Endothelial cell of umbilical vein (primary cell): ENCODE measurements around the gene GSTM4. TPM values are rescaled to one million over a fixed set of nuclear protein-coding genes. Genes with fewer than 3 reads are reported as not detected.

Experiments
- BruUV-seq: library from RNA; stranded (reverse); fragments of 400-500 nt; replicated peaks from 2 replicates; lab custom pipeline; 2021; lab: Mats Ljungman, UMichigan
- CTCF ChIA-PET: fragments of 300-600, 350-600 bp; sonication (Branson Sonifier 250); formaldehyde crosslinking; loops from one replicate; lab custom pipeline; 2021; ENCODE audit warnings: antibody characterized with exemption, inconsistent platforms; lab: Charles Lee
- POLR2A ChIA-PET: fragments of 300-600, 350-600 bp; sonication (Branson Sonifier 250); formaldehyde crosslinking; loops from one replicate; lab custom pipeline; 2021; ENCODE audit warnings: antibody characterized with exemption, inconsistent platforms; lab: Charles Lee
- DNase-seq: peaks from one replicate; pipeline ENCODE4 v3.0.0-alpha.2; 2011; ENCODE audit warnings: low read depth, low spot score
- FAIRE-seq: peaks from 2 replicates; lab custom pipeline; 2011; peaks lifted over from hg19 to GRCh38; lab: Jason Lieb, UNC
- H2AFZ ChIP-seq: 2 replicates; pipeline ENCODE4 v1.6.0; 2012; ENCODE audit warnings: low read depth, low read length, control low read depth, inconsistent platforms
- H3K27ac ChIP-seq: 2 replicates; pipeline ENCODE4 v1.5.1; 2011; ENCODE audit warnings: low read depth, mild to moderate bottlenecking, control low read depth, low read length, moderate library complexity; ENCODE audit not compliant: insufficient read depth
- H3K27me3 ChIP-seq, 2 experiments: 2 replicates each; pipeline versions ENCODE4 v1.6.0 to v1.6.1; 2011; ENCODE audit warnings: low read length in 2 of 2, mixed read lengths in 1 of 2; ENCODE audit not compliant: control insufficient read depth in 2 of 2, insufficient read depth in 2 of 2
- H3K36me3 ChIP-seq, 2 experiments: 2 replicates in 1 of 2; 3 replicates in 1 of 2; pipeline ENCODE4 v1.5.1; 2011; ENCODE audit warnings: low read length in 2 of 2, mild to moderate bottlenecking in 1 of 2, moderate library complexity in 1 of 2; ENCODE audit not compliant: control insufficient read depth in 2 of 2, insufficient read depth in 2 of 2; ENCODE audit errors: extremely low read depth in 1 of 2
- H3K4me1 ChIP-seq: 3 replicates; pipeline ENCODE4 v1.5.1; 2011; ENCODE audit warnings: mild to moderate bottlenecking, low read length; ENCODE audit not compliant: control insufficient read depth, insufficient read depth; ENCODE audit errors: extremely low read depth
- H3K4me2 ChIP-seq: 2 replicates; pipeline ENCODE4 v1.6.1; 2011; ENCODE audit warnings: low read length, control low read depth, mixed read lengths; ENCODE audit not compliant: insufficient read depth
- H3K4me3 ChIP-seq, 3 experiments: fragments of 200-600 bp in 1 of 3; sonication (generic), shearing (Covaris generic) in 1 of 3; replicated peaks in 1 of 3; 2 replicates each; pipeline ENCODE4 v1.5.1; 2011 to 2016; ENCODE audit warnings: control low read depth in 3 of 3, low read length in 3 of 3, mild to moderate bottlenecking in 2 of 3, inconsistent platforms in 1 of 3, low read depth in 1 of 3, moderate library complexity in 1 of 3; ENCODE audit not compliant: insufficient read depth in 1 of 3
- H3K79me2 ChIP-seq: 2 replicates; pipeline ENCODE4 v1.6.0; 2012; ENCODE audit warnings: low read length, inconsistent platforms; ENCODE audit not compliant: control insufficient read depth, insufficient read depth
- H3K9ac ChIP-seq: replicated peaks from 2 replicates; pipeline ENCODE3; 2011; ENCODE audit warnings: low read length, control low read depth; ENCODE audit not compliant: insufficient read depth; ENCODE audit errors: extremely low read depth
- H3K9me1 ChIP-seq: replicated peaks from 3 replicates; pipeline ENCODE4 v1.6.0; 2011; ENCODE audit warnings: mild to moderate bottlenecking, low read length; ENCODE audit not compliant: control insufficient read depth, insufficient read depth; ENCODE audit errors: extremely low read depth
- H3K9me3 ChIP-seq: replicated peaks from 2 replicates; pipeline ENCODE4 v1.5.1; 2012; ENCODE audit warnings: low read length, inconsistent platforms; ENCODE audit not compliant: control insufficient read depth, insufficient read depth
- H4K20me1 ChIP-seq: replicated peaks from 2 replicates; pipeline ENCODE3; 2011; ENCODE audit warnings: mild to moderate bottlenecking, low read length; ENCODE audit not compliant: control insufficient read depth, insufficient read depth; ENCODE audit errors: extremely low read depth
- EZH2 ChIP-seq: IDR thresholded peaks from 2 replicates; pipeline ENCODE4 v1.6.1; 2012; ENCODE audit warnings: borderline replicate concordance, low read depth, mild to moderate bottlenecking, moderate library complexity, low read length, inconsistent platforms; ENCODE audit not compliant: severe bottlenecking
- FOS ChIP-seq: IDR thresholded peaks from 2 replicates; pipeline ENCODE4 v1.6.1; 2011; ENCODE audit warnings: mild to moderate bottlenecking, low read length, moderate library complexity, borderline replicate concordance; ENCODE audit not compliant: insufficient read depth
- GATA2 ChIP-seq: IDR thresholded peaks from 2 replicates; pipeline ENCODE4 v1.7.0; 2011; ENCODE audit warnings: low read depth, mild to moderate bottlenecking, moderate library complexity, mixed read lengths, low read length; ENCODE audit not compliant: insufficient read length, insufficient read depth
- JUN ChIP-seq: IDR thresholded peaks from 2 replicates; pipeline ENCODE4 v1.6.1; 2011; ENCODE audit warnings: borderline replicate concordance, low read depth; ENCODE audit not compliant: insufficient read length, insufficient read depth
- MYC ChIP-seq: IDR thresholded peaks from one replicate; pipeline ENCODE4 v1.6.1; 2011; ENCODE audit warnings: mild to moderate bottlenecking, low read depth, low read length
- POLR2A ChIP-seq: IDR thresholded peaks from 2 replicates; pipeline ENCODE4 v1.6.1; 2012; ENCODE audit warnings: low read depth, mild to moderate bottlenecking, control low read depth, low read length
- POLR2AphosphoS5 ChIP-seq: IDR thresholded peaks from 2 replicates; pipeline ENCODE4 v1.6.1; 2012; ENCODE audit warnings: low read depth, mild to moderate bottlenecking, control low read depth, low read length, moderate library complexity; ENCODE audit not compliant: insufficient read depth
- dilution Hi-C: fragments of 300-500 bp; cut with MboI; formaldehyde crosslinking; loops from one replicate; pipeline ENCODE4 v1.15.0; 2019; ENCODE audit warnings: low sequenced_read_pairs; ENCODE audit not compliant: extremely low pct_ligation_motif_present
- intact Hi-C: fragments of 100-400 bp; cut with micrococcal nuclease; formaldehyde crosslinking; loops from one replicate; pipeline ENCODE4 v1.10.0; 2022
- polyA plus RNA-seq, 4 experiments: library from polyadenylated mRNA; depleted of rRNA in 3 of 4; stranded (reverse) in 3 of 4; unstranded in 1 of 4; fragments of >200 nt; gene quantifications; 2 replicates each; pipeline versions ENCODE4 v1.2.1 to v1.2.3, GENCODE V29; 2011 to 2012; ENCODE audit warnings: missing spikeins in 1 of 4
- total RNA-seq: library from RNA; stranded (reverse); gene quantifications from 2 replicates; pipeline ENCODE4 v1.2.3, GENCODE V29; 2021
- TF ChIP-seq, protein P1 (sequence below): IDR thresholded peaks from 2 replicates; pipeline ENCODE4 v1.6.1; 2011; ENCODE audit not compliant: insufficient read depth, insufficient read length
- TF ChIP-seq, protein P2 (sequence below), 2 donors: IDR thresholded peaks; 1 replicate in 1 of 2; 2 replicates in 1 of 2; pipeline ENCODE4 v1.5.1; 2011; ENCODE audit warnings: low read length in 2 of 2, mild to moderate bottlenecking in 2 of 2, moderate library complexity in 2 of 2, control low read depth in 1 of 2, inconsistent platforms in 1 of 2, low read depth in 1 of 2; ENCODE audit not compliant: insufficient read depth in 1 of 2; ENCODE audit errors: extremely low read depth in 1 of 2

GSTM4 gene
- total and polyA plus RNA-seq, 2 donors (not counting 3 experiments of a cell fraction or from before 2014, with no cell fraction given): 9.5 to 11.6 TPM

DNA sequence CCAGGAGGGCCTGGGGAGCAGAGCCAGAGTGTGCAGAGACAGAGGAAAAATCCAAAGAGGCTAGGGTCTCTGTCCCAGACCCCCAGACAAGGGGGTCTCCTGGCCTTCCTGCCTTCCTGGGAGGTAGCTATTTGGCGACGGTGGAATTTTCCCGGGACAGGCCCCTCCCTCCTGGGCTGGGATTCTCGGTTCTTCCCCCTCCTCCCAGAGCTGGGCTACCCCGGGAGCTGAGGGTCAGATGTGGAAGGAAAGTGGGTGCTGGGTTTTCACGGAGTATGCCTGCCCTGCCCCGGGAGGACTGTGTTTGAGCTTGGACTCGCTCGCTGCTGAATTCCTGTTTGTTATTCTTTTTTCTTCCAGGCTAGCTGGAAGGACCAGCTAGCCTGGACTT is 35.5 kb upstream of the GSTM4 start:
- peaks cover 50% of the 10 kb centered on the region for H3K79me2 ChIP-seq
- no peaks in the 10 kb centered on the region for H3K27me3 ChIP-seq
- DNase-seq (no peak), FAIRE-seq (no peak)
- POLR2A ChIA-PET: interaction anchor here (0.7 to 1.4 kb wide), 2 partner anchors 24 to 72 kb away, joined by 3 to 6 read pairs; partner anchors contain the start of gene GNAI3
- BruUV-seq: TSS peak; percentile 62
- peak overlapping the region; percentile 74 to 83 (median 76) for H3K4me3 ChIP-seq
- intact Hi-C loops: no loop called here
- H3K36me3 ChIP-seq: no peaks in the 10 kb centered on the region
- no peaks in the 10 kb centered on the region for H3K9me1 ChIP-seq
- peak overlapping the region; percentile 87 for H3K4me2 ChIP-seq
- peak overlapping the region; percentile 56 for H2AFZ ChIP-seq
- CTCF ChIA-PET: interaction anchor here (0.9 to 2.4 kb wide), 7 partner anchors 9 to 154 kb away, joined by 3 to 28 read pairs (median 11); partner anchors contain the start of gene GNAI3
- H3K9me3 ChIP-seq: no peaks in the 10 kb centered on the region
- no peaks in the 10 kb centered on the region for H4K20me1 ChIP-seq
- H3K4me1 ChIP-seq: peaks cover 53% of the 10 kb centered on the region
- TF ChIP-seq POLR2A (no peak), POLR2AphosphoS5 (no peak), GATA2 (no peak), FOS (no peak), MYC (no peak), EZH2 (no peak), JUN (no peak)
- TF ChIP-seq, protein P1, sequence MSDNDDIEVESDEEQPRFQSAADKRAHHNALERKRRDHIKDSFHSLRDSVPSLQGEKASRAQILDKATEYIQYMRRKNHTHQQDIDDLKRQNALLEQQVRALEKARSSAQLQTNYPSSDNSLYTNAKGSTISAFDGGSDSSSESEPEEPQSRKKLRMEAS: no peak
- TF ChIP-seq, protein P2, sequence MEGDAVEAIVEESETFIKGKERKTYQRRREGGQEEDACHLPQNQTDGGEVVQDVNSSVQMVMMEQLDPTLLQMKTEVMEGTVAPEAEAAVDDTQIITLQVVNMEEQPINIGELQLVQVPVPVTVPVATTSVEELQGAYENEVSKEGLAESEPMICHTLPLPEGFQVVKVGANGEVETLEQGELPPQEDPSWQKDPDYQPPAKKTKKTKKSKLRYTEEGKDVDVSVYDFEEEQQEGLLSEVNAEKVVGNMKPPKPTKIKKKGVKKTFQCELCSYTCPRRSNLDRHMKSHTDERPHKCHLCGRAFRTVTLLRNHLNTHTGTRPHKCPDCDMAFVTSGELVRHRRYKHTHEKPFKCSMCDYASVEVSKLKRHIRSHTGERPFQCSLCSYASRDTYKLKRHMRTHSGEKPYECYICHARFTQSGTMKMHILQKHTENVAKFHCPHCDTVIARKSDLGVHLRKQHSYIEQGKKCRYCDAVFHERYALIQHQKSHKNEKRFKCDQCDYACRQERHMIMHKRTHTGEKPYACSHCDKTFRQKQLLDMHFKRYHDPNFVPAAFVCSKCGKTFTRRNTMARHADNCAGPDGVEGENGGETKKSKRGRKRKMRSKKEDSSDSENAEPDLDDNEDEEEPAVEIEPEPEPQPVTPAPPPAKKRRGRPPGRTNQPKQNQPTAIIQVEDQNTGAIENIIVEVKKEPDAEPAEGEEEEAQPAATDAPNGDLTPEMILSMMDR (IDR thresholded peaks at IDR 0.05; ENCODE audit: extremely low read depth in 1 of 2, insufficient read depth in 1 of 2, low read depth in 1 of 2, low read length in 2 of 2): no peak
- peak overlapping the region; percentile 96 for H3K9ac ChIP-seq
- dilution Hi-C loops: no loop called here
- H3K27ac ChIP-seq: peak overlapping the region; percentile 97
